Activated CD8-positive, alpha-beta memory T cell treated with anti-CD3 and anti-CD28 coated beads for 48 hours (primary cell): Measurements from ENCODE around the gene RASSF3.
"Not testable (repeated sequence)": the region's sequence is repeated elsewhere in the genome, so short reads cannot be mapped to it uniquely, and the experiment has no call there.

Experiments
- DNase-seq, 3 experiments: peaks; one replicate each; pipeline ENCODE4 v3.0.0-alpha.2; 2020; ENCODE audit warnings: low read depth in 2 of 3, low spot score in 2 of 3

RASSF3 gene

DNA sequence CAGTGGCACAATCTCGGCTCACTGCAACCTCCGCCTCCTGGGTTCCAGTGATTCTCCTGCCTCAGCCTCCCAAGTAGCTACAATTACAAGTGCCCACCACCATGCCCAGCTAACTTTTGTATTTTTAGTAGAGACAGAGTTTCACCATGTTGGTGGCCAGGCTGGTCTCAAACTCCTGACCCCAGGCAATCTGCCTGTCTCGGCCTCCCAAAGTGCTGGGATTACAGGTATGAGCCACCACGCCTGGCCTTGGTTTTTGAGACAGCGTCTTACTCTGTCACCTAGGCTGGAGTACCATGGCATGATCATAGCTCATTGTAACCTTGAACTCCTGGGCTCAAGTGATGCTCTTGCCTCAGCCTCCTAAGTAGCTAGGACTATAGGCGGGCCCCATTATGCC, 79.9 kb downstream of the RASSF3 start:
- not testable (repeated sequence) for DNase-seq

DNA sequence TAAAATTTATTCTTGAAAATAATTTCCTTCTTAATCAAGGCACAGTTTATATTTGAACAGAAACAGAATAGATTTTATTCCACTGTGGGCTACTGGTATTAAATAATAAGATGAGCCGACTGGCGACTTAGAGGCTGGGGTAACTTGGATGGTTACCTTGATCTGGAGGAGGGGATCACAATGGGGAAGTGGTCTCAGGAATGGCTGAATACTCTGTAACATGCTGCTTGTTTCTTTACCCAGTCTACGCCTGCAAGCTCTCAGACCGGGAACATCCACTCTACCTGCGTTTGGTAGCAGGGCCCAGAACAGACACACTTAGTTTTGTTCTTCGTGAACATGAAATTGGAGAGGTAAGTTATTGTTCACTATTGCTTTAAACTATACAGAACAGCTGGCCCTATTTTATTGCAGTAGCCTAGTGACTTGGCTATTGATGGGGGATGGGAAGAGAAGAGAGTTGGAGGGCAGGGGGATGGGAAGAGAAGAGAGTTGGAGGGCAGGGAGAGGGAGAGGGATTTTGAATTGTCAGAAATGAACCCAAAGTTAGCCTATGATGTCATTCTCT, 81.0 kb downstream of the RASSF3 start:
- DNase-seq: no peak

DNA sequence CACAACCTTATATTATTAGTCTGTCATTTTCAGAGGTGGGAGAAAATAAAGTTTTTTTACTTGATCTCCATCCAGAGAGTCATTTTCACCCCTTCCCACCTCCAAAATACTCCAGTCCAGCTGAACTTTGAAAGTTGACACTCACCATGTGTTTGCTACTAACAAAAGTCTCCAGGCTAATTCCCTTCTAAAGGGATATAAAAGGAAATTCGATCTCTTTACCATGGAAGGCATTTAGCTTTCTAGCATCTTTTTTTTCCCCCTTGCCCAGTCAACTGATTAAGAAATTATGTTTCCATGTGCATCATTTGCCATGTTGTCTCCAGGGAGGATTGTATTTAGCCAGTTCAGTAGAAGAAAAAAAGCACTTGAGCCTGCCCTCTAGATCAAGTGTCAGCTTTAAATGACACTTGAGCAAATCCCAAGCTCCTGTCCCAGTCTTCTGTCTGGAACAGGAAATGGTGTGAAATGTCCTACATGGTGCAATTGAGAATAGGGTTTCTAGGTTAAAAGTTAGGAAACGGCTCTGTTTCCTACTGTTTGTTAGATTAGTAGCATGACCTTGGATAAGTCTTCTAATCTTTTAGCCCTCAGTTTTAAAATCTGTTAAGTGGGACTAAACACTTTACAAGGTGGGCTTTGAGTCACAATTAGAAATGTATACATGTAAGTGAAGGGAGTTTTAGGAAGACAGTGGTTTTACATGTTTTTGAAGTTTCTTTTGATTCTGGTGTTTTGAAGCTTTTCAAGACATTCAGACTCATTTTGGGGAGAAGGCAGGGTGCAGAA, 81.7 kb downstream of the RASSF3 start:
- no peak for DNase-seq

DNA sequence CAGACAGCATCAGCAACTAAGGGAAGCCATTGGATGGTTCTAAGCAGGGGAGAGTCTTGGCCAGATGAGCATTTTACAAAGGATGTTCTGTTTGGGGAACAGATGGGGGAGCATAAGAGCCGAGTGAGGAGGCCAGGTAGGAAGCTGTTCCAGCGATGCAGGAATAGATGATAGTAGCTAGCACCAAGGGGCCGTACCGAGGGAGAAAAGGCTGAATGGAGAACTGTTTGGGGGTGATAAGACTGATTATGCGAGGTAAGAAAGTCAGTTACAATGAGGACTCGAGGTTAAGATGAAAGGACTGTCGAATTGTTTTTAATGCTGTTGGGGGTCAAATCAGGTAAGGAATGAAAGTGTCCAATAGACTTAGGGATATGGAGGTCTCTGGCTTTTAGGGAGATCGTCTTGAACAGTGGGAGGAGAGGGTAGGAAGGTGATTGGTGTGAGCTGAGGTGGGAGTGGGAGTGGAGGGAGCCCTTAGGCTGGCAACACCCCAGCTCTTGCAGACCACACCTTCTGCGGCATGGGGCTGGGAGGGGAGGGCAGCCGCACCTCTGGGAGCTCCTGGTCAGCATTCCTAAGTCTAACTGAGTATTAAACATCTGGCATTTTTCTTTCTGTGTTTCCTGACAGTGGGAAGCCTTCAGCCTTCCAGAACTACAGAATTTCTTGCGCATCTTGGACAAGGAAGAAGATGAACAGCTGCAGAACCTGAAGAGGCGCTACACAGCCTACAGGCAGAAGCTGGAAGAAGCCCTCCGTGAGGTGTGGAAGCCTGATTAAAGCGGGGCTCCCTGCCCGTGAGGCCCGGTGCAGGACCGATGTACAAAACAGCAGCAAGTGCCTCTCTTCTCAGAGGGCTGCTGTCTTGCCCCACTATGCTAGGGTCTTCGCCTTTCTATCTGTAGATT, 84.1 kb downstream of the RASSF3 start:
- no peak for DNase-seq

DNA sequence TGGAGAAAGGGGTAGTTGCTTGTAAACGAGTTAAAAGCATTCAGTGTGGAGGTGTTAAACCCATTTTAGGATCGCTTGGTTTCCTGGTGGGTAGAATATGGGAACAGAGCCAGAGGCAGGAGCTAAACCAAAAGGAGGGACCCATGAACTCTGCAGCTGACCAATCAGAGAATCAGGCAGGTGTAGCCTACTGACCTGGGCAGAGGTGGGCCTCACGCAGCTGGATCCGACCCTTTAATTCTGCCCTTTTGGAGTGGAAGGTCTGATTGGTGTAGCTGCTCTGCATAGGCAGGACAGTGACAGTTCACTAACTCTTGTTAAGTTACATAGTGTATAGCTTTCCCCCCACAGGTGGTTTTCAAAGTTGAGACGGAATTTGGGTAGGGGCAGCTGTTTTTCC, 85.3 kb downstream of the RASSF3 start:
- DNase-seq: no peak

DNA sequence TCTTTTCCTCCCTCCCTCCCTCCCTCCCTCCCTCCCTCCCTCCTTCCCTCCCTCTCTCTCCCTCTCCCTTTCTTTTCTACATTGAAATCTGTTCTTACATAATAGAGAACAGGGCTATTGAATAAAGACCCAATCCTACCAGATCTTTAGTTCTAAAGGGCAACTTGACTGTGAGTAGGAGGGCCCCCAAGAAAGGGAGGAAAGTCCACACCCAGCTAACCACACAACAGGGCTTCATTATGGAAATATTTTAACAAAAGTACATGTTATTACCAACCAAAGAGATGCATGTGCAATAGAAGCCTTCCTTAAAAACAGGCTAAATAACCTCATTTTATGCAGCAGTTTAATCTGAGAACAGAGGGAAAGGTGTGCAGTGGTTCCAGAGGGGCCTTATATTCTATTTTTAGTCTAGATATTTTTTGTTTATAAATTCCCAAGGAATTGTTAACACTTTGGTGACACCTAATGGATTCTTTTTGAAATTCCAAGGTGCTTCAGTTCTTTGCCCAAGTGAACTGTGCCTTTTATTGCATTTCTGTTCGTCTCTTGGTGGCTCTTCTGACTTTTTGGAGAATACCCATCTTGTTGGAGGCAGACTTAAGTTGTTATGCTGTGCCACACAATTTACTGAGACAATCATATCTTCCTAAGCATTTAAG, 85.9 kb downstream of the RASSF3 start:
- DNase-seq: no peak

DNA sequence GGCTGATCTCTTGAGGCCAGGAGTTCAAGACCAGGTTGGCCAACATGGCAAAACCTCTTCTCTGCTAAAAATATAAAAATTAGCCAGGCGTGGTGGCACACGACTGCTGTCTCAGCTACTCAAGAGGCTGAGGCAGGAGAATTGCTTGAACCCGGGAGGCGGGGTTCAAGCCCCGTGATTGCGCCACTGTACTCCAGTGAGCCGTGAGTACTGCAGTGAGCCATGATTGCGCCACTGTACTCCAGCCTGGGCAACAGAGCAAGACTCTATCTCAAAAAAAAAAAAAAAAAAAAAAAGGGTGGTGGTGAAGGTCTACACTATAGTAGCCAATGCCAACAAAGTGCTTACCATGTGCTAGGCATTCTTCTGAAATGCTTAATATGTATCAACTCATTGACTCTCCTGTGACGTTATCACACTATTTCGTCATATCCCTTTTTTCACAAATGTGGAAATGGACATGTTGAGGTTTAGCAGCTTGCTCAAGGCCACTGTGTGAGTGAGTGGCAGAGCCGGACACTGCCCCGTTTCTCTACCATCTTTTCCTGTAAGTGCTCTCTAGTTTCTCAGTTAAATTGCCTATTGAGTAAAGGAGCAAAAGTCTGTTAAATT, 89.3 kb downstream of the RASSF3 start:
- DNase-seq: no peak

DNA sequence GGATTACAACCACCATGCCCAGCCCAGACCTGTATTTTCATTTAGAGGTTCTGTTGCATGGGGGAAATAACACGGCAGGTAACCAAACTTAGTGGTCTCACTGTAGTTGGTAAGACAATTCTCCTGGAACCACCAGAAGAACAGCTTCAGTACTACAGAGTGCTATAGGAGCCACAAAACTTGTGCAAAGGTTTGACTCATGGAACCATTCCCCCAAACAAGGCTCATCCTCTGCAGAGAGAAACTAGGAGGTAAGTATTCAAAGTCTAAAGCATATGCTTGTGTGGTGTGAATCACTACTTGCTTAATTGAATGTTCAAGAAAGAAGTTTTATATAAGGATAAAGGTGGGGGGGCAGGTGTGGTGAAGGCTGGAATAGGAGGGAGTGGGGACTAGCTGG, 90.2 kb downstream of the RASSF3 start:
- DNase-seq: no peak

DNA sequence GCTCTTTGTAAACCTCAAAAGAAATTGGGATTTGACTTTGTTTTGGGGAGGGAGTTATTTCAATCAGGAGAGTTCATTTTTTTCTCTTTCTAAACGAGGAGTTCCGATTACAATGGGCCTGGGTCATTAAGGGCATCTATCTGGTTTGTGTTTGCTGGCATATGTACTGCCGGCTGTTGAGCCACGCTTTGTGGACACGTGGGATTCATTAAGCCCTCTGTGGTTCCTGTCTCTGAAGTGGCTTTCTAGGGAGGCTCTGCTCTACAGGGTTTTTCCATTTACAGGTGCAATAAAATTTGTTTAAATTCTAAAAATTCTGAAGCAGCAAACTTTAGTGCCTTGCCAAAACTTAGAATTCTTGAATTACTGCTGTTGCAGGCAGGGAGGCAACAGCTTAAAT, 91.0 kb downstream of the RASSF3 start:
- no peak for DNase-seq

DNA sequence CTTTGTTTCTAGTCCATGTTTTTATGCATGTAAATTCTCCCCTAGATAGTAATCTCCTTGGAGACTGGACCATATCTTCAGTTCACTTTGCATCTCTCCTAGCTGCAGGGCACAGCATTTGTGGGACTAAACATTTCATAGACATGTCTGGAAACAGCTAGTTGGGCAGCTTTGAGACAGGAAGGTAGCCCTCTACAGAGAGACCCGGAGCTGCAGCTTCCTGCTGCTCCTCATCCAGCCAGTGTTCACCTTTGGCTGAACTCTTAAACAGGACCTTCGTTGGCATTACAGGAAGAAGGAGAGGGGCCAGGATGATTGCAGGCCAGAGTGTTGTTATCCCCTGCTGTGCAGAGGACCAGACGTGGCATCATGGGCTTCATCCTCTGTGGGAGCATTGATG, 96.0 kb downstream of the RASSF3 start:
- DNase-seq: no peak

DNA sequence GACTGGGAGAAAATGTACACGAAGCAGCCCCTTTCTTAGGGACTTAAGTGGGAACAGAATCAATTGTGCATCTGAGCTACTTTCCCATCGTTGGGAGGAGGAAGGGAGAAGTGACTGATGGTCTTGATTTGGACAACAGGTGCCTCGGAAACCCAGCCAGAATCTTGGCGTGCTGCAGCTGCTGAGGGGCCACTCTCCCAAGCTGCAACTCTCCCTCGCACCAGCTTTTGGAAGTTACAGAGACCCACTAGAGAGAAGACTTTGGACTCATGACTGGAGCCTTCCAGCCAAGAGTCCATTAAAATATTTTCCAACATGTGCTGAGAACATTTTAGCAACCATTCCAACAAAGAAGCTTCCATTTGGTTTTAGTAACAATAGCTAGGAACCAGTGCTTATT, 96.6 kb downstream of the RASSF3 start:
- DNase-seq: no peak

DNA sequence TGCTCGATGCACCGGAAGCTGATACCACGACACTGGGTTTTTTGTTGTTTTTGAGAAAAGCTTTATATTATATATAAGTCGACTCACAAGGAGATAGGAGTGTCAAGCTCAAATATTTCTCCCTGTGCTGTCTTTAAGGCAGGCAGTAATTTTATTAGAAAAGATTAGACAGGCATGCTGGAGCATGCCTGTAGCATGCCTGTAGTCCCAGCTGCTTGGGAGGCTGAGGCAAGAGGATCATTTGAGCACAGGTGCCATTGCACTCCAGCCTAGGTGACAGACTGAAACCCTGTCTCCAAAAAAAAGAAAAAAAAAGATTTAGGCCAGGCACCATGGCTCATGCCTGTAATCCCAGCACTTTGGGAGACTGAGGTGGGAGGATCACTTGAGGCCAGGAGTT, 97.1 kb downstream of the RASSF3 start:
- no peak for DNase-seq

DNA sequence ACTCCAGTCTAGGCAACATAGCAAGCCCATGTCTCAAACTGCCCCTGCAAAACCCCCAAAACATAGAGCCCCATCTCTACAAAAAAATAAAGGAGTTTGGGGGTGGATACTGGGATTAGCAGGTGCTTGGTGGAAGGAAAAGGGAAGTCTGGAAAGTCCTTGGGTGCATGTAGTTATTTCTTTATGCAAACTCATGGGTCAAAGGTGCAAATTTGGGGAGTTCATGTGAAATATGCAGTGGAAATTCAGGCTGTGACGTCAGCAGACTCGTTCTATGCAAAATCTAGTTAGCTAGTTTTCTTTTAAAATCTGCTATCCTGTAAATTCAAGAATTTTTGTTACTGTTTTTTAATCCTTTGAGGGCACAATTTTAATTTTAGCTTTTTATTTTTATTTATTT, 97.6 kb downstream of the RASSF3 start:
- DNase-seq: no peak

DNA sequence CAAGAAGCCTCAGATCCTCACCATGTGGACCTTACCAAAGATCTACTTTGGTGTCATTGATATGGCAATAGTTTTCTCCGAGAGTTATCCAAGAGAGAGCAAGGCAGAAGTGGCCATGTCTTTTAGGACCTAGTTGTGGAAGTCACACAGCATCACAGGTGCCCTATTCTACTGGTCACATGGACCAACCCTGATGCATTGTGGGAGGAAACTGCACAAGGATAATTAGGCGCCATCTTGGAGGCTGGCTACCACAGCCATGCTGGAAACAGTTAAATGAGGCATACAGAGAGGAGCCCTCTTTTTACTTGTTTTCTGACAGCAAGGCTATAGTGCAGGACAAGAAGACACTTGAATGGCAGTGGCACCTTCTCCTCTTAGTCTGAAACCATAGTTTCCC, 99.1 kb downstream of the RASSF3 start:
- DNase-seq: no peak

DNA sequence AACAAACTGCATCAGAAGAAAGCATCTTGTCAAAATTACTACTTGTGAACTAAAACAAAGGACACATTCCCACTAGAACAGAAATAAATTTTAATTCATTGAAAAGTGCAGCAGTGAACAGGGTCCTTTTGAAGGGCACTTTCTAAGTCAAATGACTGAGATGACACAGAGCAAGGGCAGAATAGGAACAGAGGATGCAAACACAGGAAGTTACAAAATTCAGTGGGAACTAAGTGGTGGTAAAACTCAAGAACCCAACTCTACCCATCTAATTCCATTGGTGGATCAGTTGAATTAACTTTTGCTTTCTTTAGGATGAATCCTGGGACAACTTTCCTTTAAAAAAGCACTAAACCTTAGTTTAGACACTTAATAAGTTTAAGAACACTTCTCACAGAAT, 103.1 kb downstream of the RASSF3 start:
- DNase-seq: no peak

DNA sequence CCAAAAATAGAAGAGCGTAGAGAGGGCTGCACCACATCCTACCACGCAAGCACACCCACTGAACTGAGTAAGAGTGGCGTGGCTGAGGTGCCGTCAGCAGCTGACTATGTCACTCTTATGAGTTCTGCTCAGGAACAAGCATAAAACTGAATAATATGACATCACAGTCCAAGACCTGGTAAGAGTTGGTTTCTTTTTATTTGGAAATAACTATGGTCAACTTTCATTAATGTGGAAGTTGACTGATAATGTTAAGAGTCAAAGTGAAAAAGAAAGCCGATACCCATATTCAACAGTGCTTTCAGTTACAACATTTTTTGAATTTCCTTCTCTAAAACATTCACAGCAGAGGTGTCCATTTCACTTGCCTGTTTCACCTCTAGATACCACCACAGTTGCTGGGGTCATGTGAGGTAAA, 104.3 kb downstream of the RASSF3 start:
- no peak for DNase-seq

DNA sequence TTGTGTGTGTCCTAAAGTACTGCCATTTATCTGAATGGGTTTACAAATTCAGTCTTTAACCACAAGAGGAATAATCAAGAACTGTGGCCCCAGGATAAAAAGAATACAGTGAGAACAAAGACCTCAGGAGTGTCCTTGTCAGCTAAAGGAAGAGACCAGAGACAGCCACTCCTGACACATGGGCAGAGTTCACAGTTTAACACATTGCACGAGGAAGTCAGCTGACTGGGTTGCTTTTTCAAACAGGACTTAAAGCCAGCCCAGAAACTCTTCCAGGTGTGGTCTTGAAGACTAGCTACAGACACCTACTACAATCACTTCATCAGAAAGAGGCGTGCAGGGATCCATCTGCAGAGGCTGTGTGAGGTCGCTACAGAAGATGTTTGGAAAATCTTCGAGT, 106.1 kb downstream of the RASSF3 start:
- no peak for DNase-seq

DNA sequence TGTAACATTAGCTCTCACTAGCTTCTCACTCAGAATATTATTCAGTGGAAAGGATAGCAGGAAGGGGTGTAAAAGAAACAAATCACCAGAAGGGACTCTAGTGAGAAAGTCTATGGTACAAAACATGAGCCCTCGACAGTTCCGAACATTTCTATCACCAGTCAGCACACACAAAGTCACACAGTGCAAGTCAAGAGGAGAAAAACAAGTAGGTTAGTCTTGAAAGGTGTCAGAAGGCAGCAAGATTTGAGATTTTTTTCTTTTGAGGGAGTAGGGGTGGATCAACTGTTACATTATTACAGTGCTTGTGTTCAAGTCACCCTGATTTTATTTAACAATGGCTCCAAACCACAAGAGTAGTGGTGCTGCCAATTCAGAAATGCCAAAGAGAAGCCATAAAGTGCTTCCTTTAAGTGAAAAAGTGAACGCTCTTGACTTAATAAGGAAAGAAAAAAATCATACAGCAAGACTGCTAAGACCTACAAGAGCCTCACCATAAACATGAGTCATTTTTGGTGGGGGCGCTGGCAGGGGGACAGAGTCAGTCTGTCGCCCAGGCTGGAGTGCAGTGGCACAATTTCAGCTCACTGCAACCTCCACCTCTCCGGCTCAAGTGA, 106.7 kb downstream of the RASSF3 start:
- DNase-seq: no peak

DNA sequence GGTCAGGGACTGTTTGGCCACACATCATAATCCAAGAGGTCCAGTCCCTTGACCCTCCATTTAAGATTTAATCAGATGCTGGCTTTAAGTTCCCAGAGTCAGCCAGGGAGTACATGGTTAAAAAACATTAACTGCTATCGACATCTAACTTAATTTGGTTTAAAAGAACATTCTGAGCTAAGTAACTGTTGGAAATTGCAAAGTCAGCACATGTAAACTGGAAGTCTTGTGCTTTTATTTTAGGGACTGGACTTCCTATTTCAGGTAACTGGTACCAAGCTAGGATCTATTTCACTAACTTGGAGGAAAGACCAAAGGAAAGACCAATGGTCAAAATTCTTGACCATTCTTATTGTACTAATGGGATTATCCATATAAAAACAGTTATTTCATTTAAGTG, 108.4 kb downstream of the RASSF3 start:
- DNase-seq: no peak

DNA sequence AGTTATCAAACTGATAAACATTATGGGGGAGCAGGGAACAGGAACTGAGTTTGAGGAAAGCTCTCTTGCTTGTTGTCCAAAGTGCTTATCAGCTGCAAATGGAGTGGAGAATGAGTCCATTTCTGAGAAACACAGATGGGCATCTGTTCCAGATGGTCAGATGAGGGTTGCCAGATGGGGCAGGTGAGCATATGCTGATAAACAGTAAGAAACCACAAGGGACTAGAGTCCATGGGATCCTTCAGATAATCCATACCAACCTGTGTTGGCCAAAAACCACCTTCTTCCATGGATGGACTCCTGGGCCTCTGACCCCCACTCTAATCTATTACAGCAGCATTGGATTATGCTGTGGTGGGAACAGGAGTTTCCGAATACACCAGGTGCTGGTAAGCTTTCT, 110.6 kb downstream of the RASSF3 start:
- DNase-seq: no peak

DNA sequence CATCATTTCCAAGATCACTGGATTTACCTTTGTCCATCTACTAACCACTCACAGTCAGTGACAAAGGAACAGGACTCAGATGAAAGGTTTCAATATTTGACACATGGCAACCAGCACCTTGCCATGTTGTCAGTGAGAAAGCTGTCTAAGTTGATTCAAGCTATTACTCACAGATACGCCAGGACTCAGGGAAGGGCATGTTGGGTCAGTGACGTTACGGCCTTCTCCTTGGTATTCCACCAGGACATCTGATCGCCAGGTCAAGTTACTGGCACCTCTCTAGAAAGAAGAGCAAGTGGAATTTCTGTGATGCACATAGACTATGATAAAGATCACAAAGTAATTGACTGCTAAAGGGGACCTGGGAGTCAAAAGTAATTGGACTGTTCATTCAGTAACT, 112.5 kb downstream of the RASSF3 start:
- DNase-seq: no peak
